Measurements from ENCODE around the gene LEUTX. TPM values are rescaled to one million over a fixed set of nuclear protein-coding genes. Genes with fewer than 3 reads are reported as not detected.

Gene LEUTX
- total RNA-seq, 1 experiment from 2014 or later = not detected

DNA sequence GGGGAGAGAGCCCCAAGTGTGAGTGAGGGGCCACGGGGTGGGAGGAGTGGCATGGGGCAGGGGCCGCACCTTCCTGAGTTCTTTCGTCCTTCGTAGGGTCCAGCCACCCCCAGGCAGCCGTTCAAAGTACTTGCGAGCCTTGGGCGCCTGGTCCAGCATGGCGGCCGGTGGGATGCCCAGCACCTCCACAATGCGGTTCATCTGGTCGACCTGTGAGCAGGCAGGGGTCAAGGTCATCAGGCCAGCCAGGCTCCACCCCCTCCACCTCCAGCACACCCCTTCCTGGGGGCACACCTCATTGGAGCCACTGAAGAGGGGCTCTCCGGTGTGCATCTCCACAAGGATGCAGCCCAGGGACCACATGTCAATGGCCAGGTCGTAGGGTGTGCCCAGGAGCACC lies 48.6 kb downstream of the LEUTX start:
- H4K20me1 ChIP-seq (ENCODE audit: insufficient read depth, low read depth, low read length) = no peaks in the 10 kb centered on the region
- H3K9me3 ChIP-seq (ENCODE audit: low read length) = no peaks in the 10 kb centered on the region
- H3K4me2 ChIP-seq (ENCODE audit: low read depth, low read length, poor library complexity, severe bottlenecking) = no peak overlapping the region
- H3K79me2 ChIP-seq (ENCODE audit: low read length) = peaks cover 11% of the 10 kb centered on the region
- H3K36me3 ChIP-seq (ENCODE audit: insufficient read depth, low read length) = peaks cover 49% of the 10 kb centered on the region
- H3K9me2 ChIP-seq (replicated peaks; ENCODE audit: insufficient read depth, low read length) = no peaks in the 10 kb centered on the region
- no peak overlapping the region for H3K4me3 ChIP-seq (ENCODE audit: low read length)
- H3K9ac ChIP-seq (ENCODE audit: low read length) = no peak overlapping the region
- H2AFZ ChIP-seq (ENCODE audit: low read length) = no peak overlapping the region
- peaks cover 33% of the 10 kb centered on the region for H3K4me1 ChIP-seq (ENCODE audit: low read length)
- no peak for DNase-seq
- H3K27me3 ChIP-seq (ENCODE audit: low read length) = no peaks in the 10 kb centered on the region
- no peak overlapping the region for H3K27ac ChIP-seq (ENCODE audit: low read length)

DNA sequence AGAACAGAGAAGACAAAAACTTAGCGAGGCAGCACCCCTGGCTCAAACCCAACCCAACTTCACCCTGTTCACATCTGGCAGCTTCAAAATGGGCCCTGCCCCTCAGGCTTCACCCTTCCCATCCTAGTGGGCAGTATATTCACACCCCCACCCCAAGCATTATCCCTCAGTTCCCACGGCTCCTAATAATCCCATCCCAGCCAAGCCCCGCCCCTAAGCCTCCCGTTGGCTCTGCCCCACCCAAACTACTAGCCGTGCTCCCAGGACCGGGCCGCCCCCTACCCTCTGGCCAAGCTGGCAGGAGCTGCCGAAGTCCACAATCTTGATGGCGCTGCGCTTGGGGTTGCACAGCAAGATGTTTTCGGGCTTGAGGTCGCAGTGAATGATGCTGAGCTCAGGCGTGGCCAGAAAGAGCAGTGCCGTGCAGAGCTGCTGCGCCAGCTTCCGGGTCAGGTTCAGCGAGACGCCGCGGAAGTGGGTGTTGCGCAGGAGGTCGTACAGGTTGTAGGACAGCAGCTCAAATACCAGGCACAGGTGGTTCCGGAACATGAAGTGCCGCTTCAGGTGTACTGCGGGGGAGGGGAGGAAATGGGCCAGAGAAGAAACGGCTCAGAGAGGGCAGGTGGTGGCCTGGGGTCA lies 49.5 kb downstream of the LEUTX start:
- Histone ChIP-seq H4K20me1 (ENCODE audit: insufficient read depth, low read depth, low read length) (no peaks in the 10 kb centered on the region), H3K4me3 (ENCODE audit: low read length) (no peak overlapping the region), H3K36me3 (ENCODE audit: insufficient read depth, low read length) (peaks cover 44% of the 10 kb centered on the region), H3K4me1 (ENCODE audit: low read length) (peaks cover 33% of the 10 kb centered on the region), H3K27me3 (ENCODE audit: low read length) (no peaks in the 10 kb centered on the region), H2AFZ (ENCODE audit: low read length) (no peak overlapping the region), H3K79me2 (ENCODE audit: low read length) (peaks cover 20% of the 10 kb centered on the region), H3K9me3 (ENCODE audit: low read length) (no peaks in the 10 kb centered on the region), H3K4me2 (ENCODE audit: low read depth, low read length, poor library complexity, severe bottlenecking) (no peak overlapping the region), H3K27ac (ENCODE audit: low read length) (no peak overlapping the region), H3K9ac (ENCODE audit: low read length) (no peak overlapping the region), H3K9me2 (replicated peaks; ENCODE audit: insufficient read depth, low read length) (no peaks in the 10 kb centered on the region)
- no peak for DNase-seq

DNA sequence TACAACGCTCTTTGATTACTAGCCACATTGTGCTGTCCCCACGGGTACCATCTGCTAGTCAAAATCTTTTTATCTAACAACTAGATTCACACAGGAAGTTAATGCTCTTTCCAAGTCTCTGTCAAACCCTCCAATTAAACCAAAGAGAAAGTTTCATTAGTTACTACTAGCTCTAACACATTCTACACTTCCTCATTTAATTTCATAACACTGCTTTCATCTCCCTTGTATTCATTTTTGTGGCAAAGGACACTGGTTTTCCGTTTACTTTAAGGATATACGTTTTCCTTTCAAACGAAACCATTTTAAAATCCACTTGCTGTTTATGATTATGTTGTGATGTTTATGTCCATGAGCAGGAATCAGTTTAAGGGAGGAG lies 50.0 kb downstream of the LEUTX start:
- H3K36me3 ChIP-seq (ENCODE audit: insufficient read depth, low read length) = peaks cover 43% of the 10 kb centered on the region
- peaks cover 30% of the 10 kb centered on the region for H3K4me1 ChIP-seq (ENCODE audit: low read length)
- H4K20me1 ChIP-seq (ENCODE audit: insufficient read depth, low read depth, low read length) = peaks cover under 1% of the 10 kb centered on the region; the same call in 1 of the 2 replicates

DNA sequence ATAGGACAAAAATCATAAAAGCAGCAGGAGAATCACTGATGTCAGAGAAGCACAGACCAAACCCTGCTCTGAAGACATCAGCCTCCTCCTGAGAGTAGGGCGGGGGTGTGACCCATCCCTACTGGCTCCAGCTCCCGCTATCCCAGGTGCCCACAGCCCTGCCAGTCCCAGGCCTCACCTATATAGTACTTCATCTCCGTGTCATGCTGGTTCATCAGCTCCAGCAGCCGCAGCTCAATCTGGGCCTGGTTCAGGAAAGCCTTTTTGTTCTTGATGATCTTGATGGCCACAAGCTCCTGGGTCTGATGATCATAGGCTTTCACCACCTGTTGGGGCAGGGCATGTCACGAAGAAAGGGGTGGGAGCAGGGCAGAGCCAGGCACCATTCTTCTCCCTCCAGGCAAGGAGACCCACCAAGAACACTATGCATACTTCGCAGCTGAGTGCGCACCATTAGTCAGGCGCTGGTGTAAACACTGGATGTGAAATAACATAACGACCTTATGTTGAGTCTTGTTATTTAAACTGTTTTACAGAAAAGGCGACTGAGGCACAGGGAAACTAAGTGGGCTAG lies 51.1 kb downstream of the LEUTX start:
- DNase-seq = no peak
- peaks cover 3% of the 10 kb centered on the region; the same call in 1 of the 2 replicates for H4K20me1 ChIP-seq (ENCODE audit: insufficient read depth, low read depth, low read length)
- no peak overlapping the region for H3K9ac ChIP-seq (ENCODE audit: low read length)

More for the DNA sequence above, 50.0 kb downstream of the LEUTX start:
- Histone ChIP-seq H3K9me3 (ENCODE audit: low read length) (no peaks in the 10 kb centered on the region), H3K4me2 (ENCODE audit: low read depth, low read length, poor library complexity, severe bottlenecking) (no peak overlapping the region), H3K9me2 (replicated peaks; ENCODE audit: insufficient read depth, low read length) (no peaks in the 10 kb centered on the region), H3K27ac (ENCODE audit: low read length) (no peak overlapping the region), H3K27me3 (ENCODE audit: low read length) (no peaks in the 10 kb centered on the region), H3K4me3 (ENCODE audit: low read length) (no peak overlapping the region), H3K9ac (ENCODE audit: low read length) (no peak overlapping the region), H2AFZ (ENCODE audit: low read length) (no peak overlapping the region), H3K79me2 (ENCODE audit: low read length) (peaks cover 20% of the 10 kb centered on the region)
- no peak for DNase-seq

DNA sequence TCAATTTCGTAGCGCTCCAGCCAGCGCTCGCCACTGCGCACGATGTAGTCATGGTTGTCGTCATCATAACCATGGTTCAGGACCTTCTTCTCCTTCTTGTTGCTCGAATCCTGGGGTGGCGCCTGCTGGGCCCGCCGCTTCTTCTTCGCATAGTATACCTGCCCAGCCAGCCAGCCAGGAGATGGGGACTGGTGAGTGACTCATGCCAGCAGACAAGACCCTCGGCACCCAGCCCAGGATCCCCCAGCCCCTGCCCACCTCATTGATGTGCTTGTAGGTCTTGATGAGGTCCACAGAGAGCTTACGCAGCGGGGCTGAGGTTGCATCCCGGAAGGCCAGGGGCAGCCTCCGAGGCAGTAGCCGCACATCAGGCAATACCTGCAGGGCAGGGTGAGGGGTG lies 51.8 kb downstream of the LEUTX start:
- Histone ChIP-seq H3K4me1 (ENCODE audit: low read length) (peaks cover 23% of the 10 kb centered on the region), H3K27me3 (ENCODE audit: low read length) (no peaks in the 10 kb centered on the region), H3K4me2 (ENCODE audit: low read depth, low read length, poor library complexity, severe bottlenecking) (no peak overlapping the region), H3K79me2 (ENCODE audit: low read length) (peaks cover 20% of the 10 kb centered on the region), H2AFZ (ENCODE audit: low read length) (no peak overlapping the region), H4K20me1 (ENCODE audit: insufficient read depth, low read depth, low read length) (peaks cover 3% of the 10 kb centered on the region; the same call in 1 of the 2 replicates), H3K9me3 (ENCODE audit: low read length) (no peaks in the 10 kb centered on the region), H3K9me2 (replicated peaks; ENCODE audit: insufficient read depth, low read length) (no peaks in the 10 kb centered on the region), H3K9ac (ENCODE audit: low read length) (no peak overlapping the region), H3K36me3 (ENCODE audit: insufficient read depth, low read length) (peaks cover 38% of the 10 kb centered on the region), H3K27ac (ENCODE audit: low read length) (no peak overlapping the region), H3K4me3 (ENCODE audit: low read length) (no peak overlapping the region)
- no peak for DNase-seq

More for the DNA sequence above, 51.1 kb downstream of the LEUTX start:
- no peak overlapping the region for H2AFZ ChIP-seq (ENCODE audit: low read length)
- H3K27ac ChIP-seq (ENCODE audit: low read length) = no peak overlapping the region
- peaks cover 38% of the 10 kb centered on the region for H3K36me3 ChIP-seq (ENCODE audit: insufficient read depth, low read length)
- H3K9me2 ChIP-seq (replicated peaks; ENCODE audit: insufficient read depth, low read length) = no peaks in the 10 kb centered on the region
- H3K79me2 ChIP-seq (ENCODE audit: low read length) = peaks cover 20% of the 10 kb centered on the region
- H3K9me3 ChIP-seq (ENCODE audit: low read length) = no peaks in the 10 kb centered on the region
- H3K27me3 ChIP-seq (ENCODE audit: low read length) = no peaks in the 10 kb centered on the region
- peaks cover 29% of the 10 kb centered on the region for H3K4me1 ChIP-seq (ENCODE audit: low read length)
- H3K4me3 ChIP-seq (ENCODE audit: low read length) = no peak overlapping the region
- no peak overlapping the region for H3K4me2 ChIP-seq (ENCODE audit: low read depth, low read length, poor library complexity, severe bottlenecking)

DNA sequence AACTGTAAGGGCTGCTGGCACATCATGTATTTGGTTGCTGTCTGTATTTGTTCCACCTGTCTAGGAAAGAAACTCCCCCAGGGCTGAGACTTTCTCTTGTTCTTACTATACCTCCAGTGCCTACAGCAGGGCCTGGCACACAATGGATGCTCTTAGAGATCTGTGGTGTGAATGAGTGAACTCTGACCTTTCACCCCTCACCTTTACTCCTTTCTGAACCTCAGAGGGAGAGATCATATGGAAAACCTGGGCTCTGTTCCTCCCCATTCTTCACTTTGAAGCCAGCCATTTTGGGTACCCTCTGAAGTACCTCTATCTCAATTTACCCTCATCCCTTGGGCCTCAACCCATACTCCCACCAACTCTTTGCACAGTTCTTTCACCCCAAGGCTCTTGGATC lies 52.2 kb downstream of the LEUTX start:
- DNase-seq = no peak
- H3K4me2 ChIP-seq (ENCODE audit: low read depth, low read length, poor library complexity, severe bottlenecking) = no peak overlapping the region
- no peak overlapping the region for H3K27ac ChIP-seq (ENCODE audit: low read length)
- H3K4me1 ChIP-seq (ENCODE audit: low read length) = peaks cover 20% of the 10 kb centered on the region
- no peak overlapping the region for H3K4me3 ChIP-seq (ENCODE audit: low read length)
- no peak overlapping the region for H3K9ac ChIP-seq (ENCODE audit: low read length)
- peaks cover 38% of the 10 kb centered on the region for H3K36me3 ChIP-seq (ENCODE audit: insufficient read depth, low read length)
- H3K9me3 ChIP-seq (ENCODE audit: low read length) = no peaks in the 10 kb centered on the region
- peaks cover 20% of the 10 kb centered on the region for H3K79me2 ChIP-seq (ENCODE audit: low read length)
- H2AFZ ChIP-seq (ENCODE audit: low read length) = no peak overlapping the region
- H3K27me3 ChIP-seq (ENCODE audit: low read length) = no peaks in the 10 kb centered on the region
- H3K9me2 ChIP-seq (replicated peaks; ENCODE audit: insufficient read depth, low read length) = no peaks in the 10 kb centered on the region
- H4K20me1 ChIP-seq (ENCODE audit: insufficient read depth, low read depth, low read length) = peaks cover 3% of the 10 kb centered on the region; the same call in 1 of the 2 replicates

DNA sequence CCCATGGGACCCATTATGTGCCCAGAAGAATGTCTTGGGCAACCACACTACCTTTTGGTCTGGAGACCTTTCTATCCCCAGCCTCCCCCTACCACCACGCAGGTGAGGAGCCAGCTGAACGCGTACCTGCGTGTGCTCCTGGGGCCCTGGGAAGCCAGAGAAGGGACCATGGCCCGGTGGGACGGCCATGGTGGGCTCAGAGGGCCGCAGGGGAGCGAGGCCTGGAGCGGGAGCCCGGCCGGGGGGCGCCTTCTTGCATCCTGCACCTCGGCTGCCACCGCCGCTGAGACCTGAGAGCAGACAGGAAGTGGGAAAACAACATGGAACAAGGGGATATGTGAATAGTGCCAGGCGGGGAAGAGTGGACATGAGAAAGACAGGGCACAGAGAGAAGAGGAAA lies 53.0 kb downstream of the LEUTX start:
- no peak overlapping the region for H2AFZ ChIP-seq (ENCODE audit: low read length)
- H3K79me2 ChIP-seq (ENCODE audit: low read length) = peaks cover 20% of the 10 kb centered on the region
- peaks cover 47% of the 10 kb centered on the region for H3K36me3 ChIP-seq (ENCODE audit: insufficient read depth, low read length)
- peaks cover 3% of the 10 kb centered on the region; the same call in 1 of the 2 replicates for H4K20me1 ChIP-seq (ENCODE audit: insufficient read depth, low read depth, low read length)
- no peak overlapping the region for H3K4me2 ChIP-seq (ENCODE audit: low read depth, low read length, poor library complexity, severe bottlenecking)
- H3K4me3 ChIP-seq (ENCODE audit: low read length) = no peak overlapping the region
- no peak overlapping the region for H3K27ac ChIP-seq (ENCODE audit: low read length)
- H3K4me1 ChIP-seq (ENCODE audit: low read length) = peaks cover 20% of the 10 kb centered on the region
- H3K9me3 ChIP-seq (ENCODE audit: low read length) = no peaks in the 10 kb centered on the region
- DNase-seq = no peak
- H3K9me2 ChIP-seq (replicated peaks; ENCODE audit: insufficient read depth, low read length) = no peaks in the 10 kb centered on the region
- H3K9ac ChIP-seq (ENCODE audit: low read length) = no peak overlapping the region
- H3K27me3 ChIP-seq (ENCODE audit: low read length) = no peaks in the 10 kb centered on the region

DNA sequence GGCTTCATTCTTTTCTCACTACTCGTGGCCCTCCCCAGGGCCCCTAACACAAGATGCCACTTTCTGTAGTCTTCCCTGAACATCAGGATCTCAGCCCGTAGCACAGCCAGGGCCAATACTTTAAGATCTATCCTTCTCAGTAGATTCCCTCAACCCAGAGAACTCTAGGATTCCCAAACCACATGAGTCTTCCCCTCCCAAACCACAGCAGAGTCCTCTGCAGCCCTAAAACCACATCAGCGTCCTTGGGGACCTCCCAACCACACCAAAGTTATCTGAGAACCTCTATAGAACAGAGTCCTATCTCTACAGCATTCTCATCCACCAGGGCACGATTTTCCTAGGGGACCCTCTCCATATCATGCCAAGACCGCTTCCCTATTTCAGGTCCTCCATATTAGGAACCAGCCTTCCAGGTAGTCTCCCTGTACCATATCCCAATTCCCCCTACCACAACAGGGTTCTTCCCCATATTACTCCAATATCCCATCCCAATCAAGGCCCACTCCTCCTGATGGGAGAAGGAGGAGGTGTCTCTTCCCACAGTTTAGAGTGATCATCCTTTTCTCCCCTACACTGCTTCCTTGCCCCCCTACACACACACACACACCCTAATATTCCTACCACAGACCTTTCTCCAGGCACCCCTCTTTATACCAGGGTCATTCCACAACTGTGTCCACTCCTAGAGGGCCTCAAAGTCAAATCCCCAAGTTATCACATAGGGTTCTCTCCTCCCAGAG lies 53.9 kb downstream of the LEUTX start:
- H3K4me2 ChIP-seq (ENCODE audit: low read depth, low read length, poor library complexity, severe bottlenecking) = peak overlapping the region; percentile 93
- no peaks in the 10 kb centered on the region for H3K27me3 ChIP-seq (ENCODE audit: low read length)
- H3K9me2 ChIP-seq (replicated peaks; ENCODE audit: insufficient read depth, low read length) = no peaks in the 10 kb centered on the region
- H3K4me3 ChIP-seq (ENCODE audit: low read length) = peak overlapping the region; percentile 97
- no peak overlapping the region for H2AFZ ChIP-seq (ENCODE audit: low read length)
- peak overlapping the region; percentile 91 for H3K9ac ChIP-seq (ENCODE audit: low read length)
- peaks cover 52% of the 10 kb centered on the region for H3K36me3 ChIP-seq (ENCODE audit: insufficient read depth, low read length)
- peaks cover 20% of the 10 kb centered on the region for H3K4me1 ChIP-seq (ENCODE audit: low read length)
- peak overlapping the region; percentile 87 for H3K27ac ChIP-seq (ENCODE audit: low read length)
- peaks cover 20% of the 10 kb centered on the region for H3K79me2 ChIP-seq (ENCODE audit: low read length)
- H3K9me3 ChIP-seq (ENCODE audit: low read length) = no peaks in the 10 kb centered on the region
- no peak for DNase-seq
- H4K20me1 ChIP-seq (ENCODE audit: insufficient read depth, low read depth, low read length) = peaks cover 3% of the 10 kb centered on the region; the same call in 1 of the 2 replicates

All from Karpas-422 (cell line).